Esophagus (tissue), 2 donors: ENCODE measurements around the gene FBXL13. TPM values are rescaled to one million over a fixed set of nuclear protein-coding genes. Genes with fewer than 3 reads are reported as not detected.
"Not testable (repeated sequence)": the region's sequence is repeated elsewhere in the genome, so short reads cannot be mapped to it uniquely, and the experiment has no call there.

Experiments
- H3K27ac ChIP-seq, 2 donors: one replicate each; pipeline ENCODE4 v1.5.1; 2013; ENCODE audit warnings: low read depth in 2 of 2, mild to moderate bottlenecking in 2 of 2, inconsistent platforms in 1 of 2, low read length in 1 of 2, moderate library complexity in 1 of 2
- H3K27me3 ChIP-seq, 2 donors: one replicate each; pipeline ENCODE4 v1.6.1; 2013; ENCODE audit warnings: low read length in 2 of 2, control low read depth in 1 of 2, mild to moderate bottlenecking in 1 of 2; ENCODE audit not compliant: insufficient read depth in 2 of 2, control insufficient read depth in 1 of 2
- H3K36me3 ChIP-seq, 2 donors: one replicate each; pipeline ENCODE4 v1.6.1; 2013; ENCODE audit warnings: low read length in 1 of 2; ENCODE audit not compliant: control insufficient read depth in 2 of 2, insufficient read depth in 2 of 2
- H3K4me1 ChIP-seq, 2 donors: one replicate each; pipeline ENCODE4 v1.6.1; 2013; ENCODE audit warnings: low read length in 1 of 2; ENCODE audit not compliant: control insufficient read depth in 2 of 2, insufficient read depth in 2 of 2
- H3K4me3 ChIP-seq, 2 donors: one replicate each; pipeline ENCODE4 v1.5.1; 2013; ENCODE audit warnings: low read length in 2 of 2, mild to moderate bottlenecking in 2 of 2, low read depth in 1 of 2, moderate library complexity in 1 of 2
- H3K9me3 ChIP-seq, 2 donors: one replicate each; pipeline ENCODE4 v1.6.1; 2013; ENCODE audit warnings: mild to moderate bottlenecking in 2 of 2, low read depth in 1 of 2, low read length in 1 of 2, moderate library complexity in 1 of 2; ENCODE audit not compliant: control insufficient read depth in 2 of 2, insufficient read depth in 1 of 2
- WGBS, 2 donors: extraction: QIAGEN DNeasy Blood & Tissue Kit; methylation state at CpG; one replicate each; pipeline ENCODE4 v1.1.7; 2013; 5-methylcytosine and 5-hydroxymethylcytosine counted together
- polyA plus RNA-seq, 2 donors: library from polyadenylated mRNA; stranded (reverse); fragments of 200-250 nt; gene quantifications; one replicate each; pipeline ENCODE4 v1.2.3, GENCODE V29; 2013
- donor health status: healthy with polysubstance abuse.
- donor health status: Bipolar disorder and iron deficiency.

FBXL13 gene
- polyA plus RNA-seq, 2 donors = 0.08 TPM; not detected in 1

DNA sequence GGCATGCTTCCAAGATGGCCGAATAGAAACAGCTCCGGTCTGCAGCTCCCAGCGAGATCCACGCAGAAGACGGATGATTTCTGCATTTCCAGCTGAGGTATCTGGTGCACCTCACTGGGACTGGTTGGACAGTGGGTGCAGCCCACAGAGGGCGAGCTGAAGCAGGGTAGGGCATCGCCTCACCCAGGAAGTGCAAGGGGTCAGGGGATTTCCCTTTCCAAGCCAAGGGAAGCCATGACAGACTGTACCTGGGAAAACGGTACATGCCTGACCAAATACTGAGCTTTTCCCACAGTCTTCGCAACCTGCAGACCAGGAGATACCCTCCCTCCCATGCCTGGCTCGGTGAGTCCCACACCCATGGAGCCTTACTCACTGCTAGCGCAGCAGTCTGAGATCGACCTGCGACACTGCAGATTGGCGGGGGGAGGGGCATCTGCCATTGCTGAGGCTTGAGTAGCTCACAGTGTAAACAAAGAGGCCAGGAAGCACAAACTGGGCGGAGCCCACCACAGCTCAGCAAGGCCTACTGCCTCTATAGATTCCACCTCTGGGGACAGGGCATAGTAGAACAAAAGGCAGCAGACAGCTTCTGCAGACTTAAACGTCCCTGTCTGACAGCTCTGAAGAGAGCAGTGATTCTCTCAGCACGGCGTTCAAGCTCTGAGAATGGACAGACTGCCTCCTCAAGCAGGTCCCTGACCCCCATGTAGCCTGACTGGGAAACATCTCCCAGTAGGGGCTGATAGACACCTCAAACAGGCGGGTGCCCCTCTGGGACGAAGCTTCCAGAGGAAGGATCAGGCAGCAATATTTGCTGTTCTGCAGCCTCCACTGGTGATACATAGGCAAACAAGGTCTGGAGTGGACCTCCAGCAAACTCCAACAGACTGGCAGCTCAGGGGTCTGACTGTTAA, 36.5 kb downstream of the FBXL13 start:
- H3K27me3 ChIP-seq, H3K27ac ChIP-seq, H3K9me3 ChIP-seq, H3K36me3 ChIP-seq, H3K4me1 ChIP-seq, H3K4me3 ChIP-seq: not testable (repeated sequence)
- 75 to 79% methylated on average over 19 to 20 of the region's 20 CpGs for WGBS, 2 donors

DNA sequence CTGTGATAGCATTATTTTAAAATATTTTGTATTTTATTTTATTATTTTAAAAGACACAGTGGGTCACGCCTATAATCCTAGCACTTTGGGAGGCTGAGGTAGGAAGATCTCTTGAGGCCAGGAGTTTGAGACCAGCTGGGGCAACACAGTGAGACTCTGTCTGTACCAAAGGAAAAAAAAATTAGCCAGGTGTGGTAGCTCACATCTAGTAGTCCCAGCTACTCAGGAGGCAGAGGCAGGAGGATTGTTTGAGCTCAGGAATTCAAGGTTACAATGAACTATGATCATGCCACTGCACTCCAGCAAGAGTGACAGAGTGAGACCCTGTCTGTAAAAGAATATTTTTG, 37.1 kb downstream of the FBXL13 start:
- H3K36me3 ChIP-seq = no peaks in the 10 kb centered on the region
- no peaks in the 10 kb centered on the region for H3K9me3 ChIP-seq
- no peaks in the 10 kb centered on the region for H3K27me3 ChIP-seq
- no peak overlapping the region for H3K4me3 ChIP-seq
- no peaks in the 10 kb centered on the region for H3K4me1 ChIP-seq
- 92 to 94% methylated on average over 1 of the region's 1 CpG for WGBS, 2 donors
- H3K27ac ChIP-seq = no peak overlapping the region

DNA sequence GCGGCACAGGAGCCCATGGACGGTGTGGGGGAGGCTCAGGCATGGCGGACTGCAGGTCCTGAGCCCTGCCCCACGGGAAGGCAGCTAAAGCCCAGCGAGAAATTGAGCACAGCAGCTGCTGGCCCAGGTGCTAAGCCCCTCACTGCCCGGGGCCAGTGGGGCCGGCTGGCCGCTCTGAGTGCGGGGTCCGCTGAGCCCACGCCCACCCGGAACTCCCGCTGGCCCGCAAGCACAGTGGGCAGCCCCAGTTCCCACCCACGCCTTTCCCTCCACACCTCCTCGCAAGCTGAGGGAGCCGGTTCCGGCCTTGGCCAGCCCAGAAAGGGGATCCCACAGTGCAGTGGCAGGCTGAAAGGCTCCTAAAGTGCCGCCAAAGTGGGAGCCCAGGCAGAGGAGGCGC, 40.3 kb downstream of the FBXL13 start:
- not testable (repeated sequence) for H3K4me1 ChIP-seq, H3K9me3 ChIP-seq, H3K27ac ChIP-seq, H3K4me3 ChIP-seq, H3K27me3 ChIP-seq, H3K36me3 ChIP-seq
- WGBS, 2 donors = 93 to 95% methylated on average over 18 to 20 of the region's 20 CpGs

DNA sequence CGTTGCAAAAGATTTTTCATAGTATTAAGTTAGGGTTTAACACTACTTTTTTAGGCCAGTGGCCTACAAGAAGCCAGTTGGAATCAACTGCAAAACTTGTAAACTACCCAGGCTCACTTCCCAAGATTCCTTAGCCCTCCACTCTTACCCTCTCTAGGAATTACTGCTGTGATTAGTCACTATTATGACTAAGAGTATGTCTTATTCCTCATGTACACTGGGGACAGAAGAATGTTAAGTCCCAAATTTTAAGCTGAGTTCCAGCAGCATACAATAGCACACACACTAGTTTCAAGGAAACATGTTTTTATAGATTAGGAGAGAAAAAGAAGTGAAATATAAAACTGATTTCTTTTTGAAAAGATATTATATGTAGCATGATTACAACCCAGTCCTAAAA, 42.8 kb downstream of the FBXL13 start:
- Histone ChIP-seq H3K4me1 (no peaks in the 10 kb centered on the region), H3K36me3 (no peaks in the 10 kb centered on the region), H3K27ac (no peak overlapping the region), H3K27me3 (no peaks in the 10 kb centered on the region), H3K9me3 (no peaks in the 10 kb centered on the region), H3K4me3 (no peak overlapping the region)
- 44 to 71% methylated on average over 1 of the region's 1 CpG for WGBS, 2 donors

DNA sequence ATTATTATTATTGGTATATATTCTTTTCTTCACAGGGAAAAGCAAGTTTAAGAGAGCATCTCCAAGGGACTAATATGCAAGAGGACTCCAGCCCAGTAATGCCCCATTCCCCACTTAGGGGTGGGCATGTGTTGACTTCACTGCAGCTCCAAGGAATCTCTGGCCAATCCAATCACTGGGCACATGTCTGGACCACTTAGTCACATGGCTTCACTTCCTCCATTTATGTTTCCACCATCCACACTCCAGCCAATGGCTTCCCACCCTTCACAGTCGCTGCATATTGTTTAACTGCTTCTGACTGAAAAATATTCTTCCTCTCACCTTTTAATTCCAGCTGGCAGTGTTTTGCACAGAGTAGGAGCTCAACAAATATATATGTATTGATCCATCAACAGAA, 43.6 kb downstream of the FBXL13 start:
- Histone ChIP-seq H3K9me3 (no peaks in the 10 kb centered on the region), H3K27me3 (no peaks in the 10 kb centered on the region), H3K27ac (no peak overlapping the region), H3K4me3 (no peak overlapping the region), H3K4me1 (no peaks in the 10 kb centered on the region), H3K36me3 (no peaks in the 10 kb centered on the region)
- WGBS, 2 donors = 88 to 90% methylated on average over 1 of the region's 1 CpG

DNA sequence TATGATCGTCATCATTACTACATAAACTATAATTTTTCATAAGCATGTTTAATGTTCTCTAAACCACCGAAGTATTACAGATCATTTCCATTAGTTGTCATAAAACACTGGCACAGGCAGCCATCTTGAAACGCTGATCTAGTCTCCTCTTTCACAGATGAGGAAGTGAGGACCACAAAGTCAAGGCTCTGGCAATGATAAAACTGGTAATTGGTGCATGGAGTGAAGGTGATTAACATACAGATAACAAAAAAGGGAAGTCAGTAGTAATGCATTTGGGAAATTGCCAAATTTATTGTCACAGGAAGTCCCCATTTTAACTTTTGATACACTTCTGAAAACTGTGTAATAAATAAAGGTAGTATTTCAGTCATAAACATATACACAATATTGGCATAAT, 49.3 kb downstream of the FBXL13 start:
- Histone ChIP-seq H3K27ac (no peak overlapping the region), H3K36me3 (no peaks in the 10 kb centered on the region), H3K4me3 (no peak overlapping the region), H3K4me1 (no peaks in the 10 kb centered on the region), H3K9me3 (no peaks in the 10 kb centered on the region), H3K27me3 (no peaks in the 10 kb centered on the region)
- WGBS, 2 donors = 74 to 79% methylated on average over 3 of the region's 3 CpGs

DNA sequence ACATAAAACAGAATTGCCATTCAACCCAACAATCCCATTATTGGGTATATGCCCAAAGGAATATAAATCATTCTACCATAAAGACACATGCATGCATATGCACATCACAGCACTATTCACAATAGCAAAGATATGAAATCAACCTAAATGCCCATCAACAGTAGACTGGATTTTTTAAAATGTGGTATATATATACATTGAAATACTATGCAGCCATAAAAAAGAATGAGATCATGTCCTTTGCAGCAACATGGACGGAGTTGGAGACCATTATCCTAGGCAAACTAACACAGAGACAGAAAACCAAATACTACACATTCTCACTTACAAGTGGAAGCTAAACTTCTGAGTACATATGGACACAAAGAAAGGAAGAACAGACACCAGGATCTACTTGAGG, 51.0 kb downstream of the FBXL13 start:
- not testable (repeated sequence) for H3K9me3 ChIP-seq, H3K27me3 ChIP-seq, H3K36me3 ChIP-seq, H3K4me3 ChIP-seq, H3K4me1 ChIP-seq, H3K27ac ChIP-seq
- WGBS, 2 donors = 90 to 93% methylated on average over 1 of the region's 1 CpG

DNA sequence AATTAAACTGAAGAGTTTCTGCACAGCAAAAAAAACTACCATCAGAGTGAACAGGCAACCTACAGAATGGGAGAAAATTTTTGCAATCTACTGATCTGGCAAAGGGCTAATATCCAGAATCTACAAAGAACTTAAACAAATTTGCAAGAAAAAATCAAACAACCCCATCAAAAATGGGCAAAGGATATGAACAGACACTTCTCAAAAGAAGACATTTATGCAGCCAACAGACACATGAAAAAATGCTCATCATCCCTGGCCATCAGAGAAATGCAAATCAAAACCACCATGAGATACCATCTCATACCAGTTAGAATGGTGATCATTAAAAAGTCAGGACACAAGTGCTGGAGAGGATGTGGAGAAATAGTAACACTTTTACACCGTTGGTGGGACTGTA, 53.1 kb downstream of the FBXL13 start:
- not testable (repeated sequence) for H3K4me1 ChIP-seq, H3K36me3 ChIP-seq, H3K9me3 ChIP-seq, H3K27me3 ChIP-seq, H3K4me3 ChIP-seq, H3K27ac ChIP-seq
- WGBS, 2 donors = 93 to 97% methylated on average over 1 of the region's 1 CpG

DNA sequence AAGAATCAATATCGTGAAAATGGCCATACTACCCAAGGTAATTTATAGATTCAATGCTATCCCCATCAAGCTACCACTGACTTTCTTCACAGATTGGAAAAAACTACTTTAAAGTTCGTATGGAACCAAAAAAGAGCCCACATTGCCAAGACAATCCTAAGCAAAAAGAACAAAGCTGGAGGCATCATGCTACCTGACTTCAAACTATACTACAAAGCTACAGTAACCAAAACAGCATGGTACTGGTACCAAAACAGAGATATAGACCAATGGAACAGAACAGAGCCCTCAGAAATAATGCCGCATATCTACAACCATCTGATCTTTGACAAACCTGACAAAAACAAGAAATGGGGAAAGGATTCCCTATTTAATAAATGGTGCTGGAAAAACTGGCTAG, 53.7 kb downstream of the FBXL13 start:
- H3K36me3 ChIP-seq, H3K4me1 ChIP-seq, H3K9me3 ChIP-seq, H3K27me3 ChIP-seq, H3K4me3 ChIP-seq, H3K27ac ChIP-seq: not testable (repeated sequence)
- 91% methylated on average over 2 of the region's 3 CpGs for WGBS, 2 donors

DNA sequence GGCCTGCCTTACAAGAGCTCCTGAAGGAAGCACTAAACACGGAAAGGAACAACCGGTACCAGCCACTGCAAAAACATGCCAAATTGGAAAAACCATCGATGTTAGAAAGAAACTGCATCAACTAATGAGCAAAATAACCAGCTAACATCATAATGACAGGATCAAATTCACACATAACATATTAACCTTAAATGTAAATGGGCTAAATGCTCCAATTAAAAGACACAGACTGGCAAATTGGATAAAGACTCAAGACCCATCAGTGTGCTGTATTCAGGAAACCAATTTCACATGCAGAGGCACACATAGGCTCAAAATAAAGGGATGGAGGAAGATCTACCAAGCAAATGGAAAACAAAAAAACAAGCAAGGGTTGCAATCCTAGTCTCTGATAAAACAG, 56.3 kb downstream of the FBXL13 start:
- H3K4me3 ChIP-seq, H3K36me3 ChIP-seq, H3K4me1 ChIP-seq, H3K27ac ChIP-seq, H3K27me3 ChIP-seq, H3K9me3 ChIP-seq: not testable (repeated sequence)
- 93 to 94% methylated on average over 3 of the region's 3 CpGs for WGBS, 2 donors
